ENCODE results near the gene TP73. TPM values are rescaled to one million over a fixed set of nuclear protein-coding genes. Genes with fewer than 3 reads are reported as not detected.
A peak's percentile ranks its signal among the peaks of the same experiment; 100 is the strongest.

The TP73 gene
- total RNA-seq, 1 experiment from 2014 or later: 6.9 TPM

DNA sequence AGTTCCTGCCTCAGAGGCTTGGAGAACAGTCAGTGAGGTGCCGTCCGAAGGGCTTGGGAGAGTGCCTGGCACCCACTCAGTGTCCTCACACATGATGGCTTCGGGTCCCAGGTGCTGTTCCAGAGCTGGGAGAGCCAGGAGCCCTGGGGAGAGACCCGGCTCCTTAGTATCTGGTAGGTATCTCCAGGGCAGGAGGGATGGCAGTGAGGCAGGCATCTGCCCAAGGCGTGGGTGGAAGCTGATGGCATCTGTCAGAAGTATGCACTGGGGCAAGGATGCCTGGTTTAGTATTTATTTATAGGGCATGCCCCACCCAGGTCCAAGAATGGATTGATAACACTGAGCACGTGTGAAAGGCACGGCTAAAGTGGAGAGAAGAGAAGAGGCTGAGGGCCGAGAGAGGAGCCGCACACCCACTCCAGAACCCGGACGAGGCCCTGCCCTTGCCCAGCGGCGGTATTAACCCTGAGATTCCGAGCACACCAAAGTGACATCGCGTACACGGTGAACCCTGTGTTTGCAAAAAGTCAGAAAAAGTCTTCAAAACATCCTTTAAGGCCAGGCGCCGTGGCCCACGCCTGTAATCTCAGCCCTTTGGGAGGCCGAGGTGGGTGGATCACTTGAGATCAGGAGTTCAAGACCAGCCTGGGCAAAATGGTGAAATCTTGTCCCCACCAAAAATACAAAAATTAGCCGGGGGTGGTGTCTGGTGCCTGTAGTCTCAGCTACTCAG, 2.4 kb downstream of the TP73 start:
- Histone ChIP-seq H4K20me1 (ENCODE audit: insufficient read depth) (no peaks in the 10 kb centered on the region; the same call in 1 of the 2 replicates), H3K9me2 (ENCODE audit: insufficient read depth) (no peaks in the 10 kb centered on the region), H3K4me1 (replicated peaks; ENCODE audit: insufficient read depth) (no peaks in the 10 kb centered on the region), H3K9me3 (ENCODE audit: insufficient read depth, low read depth) (no peaks in the 10 kb centered on the region), H3K27ac (no peak overlapping the region), H2AFZ (no peak overlapping the region), H3K4me3 (no peak overlapping the region), H3K36me3 (ENCODE audit: low read depth) (no peaks in the 10 kb centered on the region), H3K27me3 (ENCODE audit: insufficient read depth, low read depth) (peaks cover 75% of the 10 kb centered on the region), H3F3A (ENCODE audit: insufficient read depth, low read depth) (peaks cover 5% of the 10 kb centered on the region; the same call in 1 of the 2 replicates), H3K79me2 (ENCODE audit: low read depth) (peaks cover under 1% of the 10 kb centered on the region; the same call in 1 of the 2 replicates), H3K4me2 (no peak overlapping the region)
- intact Hi-C loops (cut with micrococcal nuclease; ENCODE audit: unreplicated experiment): no loop called here
- TF ChIP-seq, protein P1, sequence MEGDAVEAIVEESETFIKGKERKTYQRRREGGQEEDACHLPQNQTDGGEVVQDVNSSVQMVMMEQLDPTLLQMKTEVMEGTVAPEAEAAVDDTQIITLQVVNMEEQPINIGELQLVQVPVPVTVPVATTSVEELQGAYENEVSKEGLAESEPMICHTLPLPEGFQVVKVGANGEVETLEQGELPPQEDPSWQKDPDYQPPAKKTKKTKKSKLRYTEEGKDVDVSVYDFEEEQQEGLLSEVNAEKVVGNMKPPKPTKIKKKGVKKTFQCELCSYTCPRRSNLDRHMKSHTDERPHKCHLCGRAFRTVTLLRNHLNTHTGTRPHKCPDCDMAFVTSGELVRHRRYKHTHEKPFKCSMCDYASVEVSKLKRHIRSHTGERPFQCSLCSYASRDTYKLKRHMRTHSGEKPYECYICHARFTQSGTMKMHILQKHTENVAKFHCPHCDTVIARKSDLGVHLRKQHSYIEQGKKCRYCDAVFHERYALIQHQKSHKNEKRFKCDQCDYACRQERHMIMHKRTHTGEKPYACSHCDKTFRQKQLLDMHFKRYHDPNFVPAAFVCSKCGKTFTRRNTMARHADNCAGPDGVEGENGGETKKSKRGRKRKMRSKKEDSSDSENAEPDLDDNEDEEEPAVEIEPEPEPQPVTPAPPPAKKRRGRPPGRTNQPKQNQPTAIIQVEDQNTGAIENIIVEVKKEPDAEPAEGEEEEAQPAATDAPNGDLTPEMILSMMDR (conservative IDR thresholded peaks at IDR 0.05): no peak
- TF ChIP-seq EZH2 (IDR thresholded peaks at IDR 0.05; ENCODE audit: low read depth): no peak
- ChIA-PET POLR2A (ENCODE audit: unreplicated experiment) (no interaction called here), CTCF (no interaction called here)
- peak in 1 of 2 experiments; percentile 21 for DNase-seq
- no TSS peak for BruUV-seq (replicated peaks)

DNA sequence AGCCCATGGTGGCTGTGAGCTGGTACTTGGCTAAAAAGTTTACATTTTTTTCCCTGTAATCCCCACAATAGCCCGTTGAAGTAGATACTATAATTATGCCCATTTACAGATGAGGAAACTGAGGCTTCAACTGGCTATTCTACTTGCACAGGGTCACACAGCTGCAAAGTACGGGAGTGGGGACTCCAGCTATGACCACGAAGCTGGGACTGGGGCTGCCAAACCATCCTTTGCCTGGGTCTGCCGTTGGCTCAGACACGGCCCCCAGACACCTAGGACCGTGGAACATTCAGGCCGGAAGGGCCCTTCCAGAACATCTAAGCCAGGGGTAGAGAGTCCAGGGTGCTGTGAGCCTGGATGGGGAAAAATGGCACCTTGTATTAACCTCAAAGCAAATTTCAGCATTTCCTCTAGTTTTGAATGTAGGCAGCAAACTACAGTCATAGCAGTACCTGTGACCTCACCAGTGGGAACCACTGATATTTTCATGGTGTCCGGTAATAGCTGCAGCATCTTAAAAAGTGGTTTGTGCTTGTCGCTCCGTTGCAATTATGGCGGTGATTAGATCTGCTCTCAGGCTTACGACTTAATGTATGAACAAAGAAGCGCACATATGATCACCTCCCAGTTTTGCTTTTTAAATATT, 4.3 kb downstream of the TP73 start:
- TF ChIP-seq EZH2 (IDR thresholded peaks at IDR 0.05; ENCODE audit: low read depth): no peak
- TF ChIP-seq, protein P1 (conservative IDR thresholded peaks at IDR 0.05): no peak
- H3K79me2 ChIP-seq (ENCODE audit: low read depth): no peaks in the 10 kb centered on the region
- ChIA-PET POLR2A (ENCODE audit: unreplicated experiment) (no interaction called here), CTCF (no interaction called here)
- no peak overlapping the region for H2AFZ ChIP-seq
- peaks cover 88% of the 10 kb centered on the region for H3K27me3 ChIP-seq (ENCODE audit: insufficient read depth, low read depth)
- H3F3A ChIP-seq (ENCODE audit: insufficient read depth, low read depth): peaks cover 5% of the 10 kb centered on the region; the same call in 1 of the 2 replicates
- H3K4me3 ChIP-seq: no peak overlapping the region
- intact Hi-C loops (cut with micrococcal nuclease; ENCODE audit: unreplicated experiment): no loop called here
- no peak overlapping the region for H3K4me2 ChIP-seq
- H3K36me3 ChIP-seq (ENCODE audit: low read depth): no peaks in the 10 kb centered on the region
- no peak overlapping the region for H3K27ac ChIP-seq
- no peak for DNase-seq
- no peaks in the 10 kb centered on the region for H3K4me1 ChIP-seq (replicated peaks; ENCODE audit: insufficient read depth)
- no TSS peak for BruUV-seq (replicated peaks)
- H3K9me2 ChIP-seq (ENCODE audit: insufficient read depth): no peaks in the 10 kb centered on the region
- no peaks in the 10 kb centered on the region; the same call in 1 of the 2 replicates for H4K20me1 ChIP-seq (ENCODE audit: insufficient read depth)
- H3K9me3 ChIP-seq (ENCODE audit: insufficient read depth, low read depth): no peaks in the 10 kb centered on the region

DNA sequence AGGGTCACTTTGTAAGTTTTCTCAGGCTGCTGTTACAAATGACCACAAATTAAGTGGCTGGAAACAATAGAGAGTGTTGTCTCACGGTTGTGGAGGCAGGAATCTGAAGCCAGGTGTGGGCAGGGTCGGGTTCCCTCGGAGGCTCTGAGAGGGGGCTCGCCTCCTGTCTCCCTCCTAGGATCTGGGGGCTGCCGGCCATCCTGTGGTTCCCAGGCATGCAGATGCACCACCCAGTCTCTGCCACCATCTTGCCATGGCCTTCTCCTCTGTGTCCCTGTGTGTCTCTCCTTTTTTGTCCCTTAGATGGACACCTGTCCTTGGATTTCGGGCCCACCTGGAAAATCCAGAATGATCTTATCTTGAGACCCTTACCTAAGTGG, 4.8 kb downstream of the TP73 start:
- Histone ChIP-seq H3K4me2 (no peak overlapping the region), H3K4me1 (replicated peaks; ENCODE audit: insufficient read depth) (no peaks in the 10 kb centered on the region), H3K36me3 (ENCODE audit: low read depth) (no peaks in the 10 kb centered on the region), H3K27ac (no peak overlapping the region), H3K79me2 (ENCODE audit: low read depth) (no peaks in the 10 kb centered on the region), H2AFZ (no peak overlapping the region), H3K27me3 (ENCODE audit: insufficient read depth, low read depth) (peaks cover 83% of the 10 kb centered on the region), H3K4me3 (no peak overlapping the region), H3K9me3 (ENCODE audit: insufficient read depth, low read depth) (no peaks in the 10 kb centered on the region), H3F3A (ENCODE audit: insufficient read depth, low read depth) (peaks cover 5% of the 10 kb centered on the region; the same call in 1 of the 2 replicates), H3K9me2 (ENCODE audit: insufficient read depth) (no peaks in the 10 kb centered on the region), H4K20me1 (ENCODE audit: insufficient read depth) (no peaks in the 10 kb centered on the region; the same call in 1 of the 2 replicates)
- TF ChIP-seq, protein P1 (conservative IDR thresholded peaks at IDR 0.05): no peak
- no peak for TF ChIP-seq EZH2 (IDR thresholded peaks at IDR 0.05; ENCODE audit: low read depth)
- no TSS peak for BruUV-seq (replicated peaks)
- DNase-seq: no peak
- POLR2A ChIA-PET (ENCODE audit: unreplicated experiment): no interaction called here
- CTCF ChIA-PET: no interaction called here
- intact Hi-C loops (cut with micrococcal nuclease; ENCODE audit: unreplicated experiment): no loop called here
